K562 (cell line): ENCODE measurements around the gene HTR3E. TPM values are rescaled to one million over a fixed set of nuclear protein-coding genes. Genes with fewer than 3 reads are reported as not detected.
A peak's percentile ranks its signal among the peaks of the same experiment; 100 is the strongest.

Source experiments
- ADNP ChIP-seq: fragments of 200-800 bp; sonication (Bioruptor generic); IDR thresholded peaks from 2 replicates; pipeline ENCODE4 v1.6.1; 2016; ENCODE audit warnings: missing genetic modification characterization, missing compliant biosample characterization
- ATF1 ChIP-seq, 2 experiments: fragments of 450-650 bp in 1 of 2; IDR thresholded peaks; 2 replicates each; pipeline ENCODE4 v1.6.1; 2016; ENCODE audit warnings: missing compliant biosample characterization in 1 of 2, missing genetic modification characterization in 1 of 2
- BHLHE40 ChIP-seq: IDR thresholded peaks from 2 replicates; pipeline ENCODE4 v1.6.1; 2011; ENCODE audit warnings: low read length, improper control_type of control experiment
- BRF1 ChIP-seq: IDR thresholded peaks from 3 replicates; pipeline ENCODE4 v1.6.1; 2011; ENCODE audit warnings: borderline replicate concordance, mild to moderate bottlenecking; ENCODE audit not compliant: insufficient read length; ENCODE audit errors: extremely low read depth
- CREB1 ChIP-seq, 2 experiments: sonication (generic) in 1 of 2; formaldehyde crosslinking in 1 of 2; IDR thresholded peaks; 2 replicates each; pipeline versions ENCODE4 v1.6.1 to v1.8.0; 2012 to 2022; ENCODE audit warnings: inconsistent platforms in 1 of 2, mild to moderate bottlenecking in 1 of 2, missing genetic modification reagents in 1 of 2, moderate library complexity in 1 of 2
- DPF2 ChIP-seq: fragments of 450-650 bp; IDR thresholded peaks from 2 replicates; pipeline ENCODE4 v1.6.1; 2016
- FOS ChIP-seq: IDR thresholded peaks from 3 replicates; pipeline ENCODE4 v1.6.1; 2011; ENCODE audit not compliant: insufficient read length; ENCODE audit errors: extremely low read depth
- FOXA1 ChIP-seq: fragments of 450-650 bp; IDR thresholded peaks from 2 replicates; pipeline ENCODE4 v1.6.1; 2016; ENCODE audit warnings: mild to moderate bottlenecking, borderline replicate concordance
- FOXA3 ChIP-seq, 2 experiments: fragments of 450-650 bp in 1 of 2; sonication (generic) in 1 of 2; formaldehyde crosslinking; IDR thresholded peaks in 1 of 2; conservative IDR thresholded peaks in 1 of 2; 2 replicates each; pipeline versions ENCODE4 v1.4.0 to v1.8.0; 2020 to 2022; ENCODE audit warnings: mild to moderate bottlenecking in 2 of 2, missing genetic modification reagents in 1 of 2
- JUND ChIP-seq, 2 experiments: IDR thresholded peaks; 2 replicates in 1 of 2; 3 replicates in 1 of 2; pipeline ENCODE4 v1.6.1; 2011; ENCODE audit warnings: borderline replicate concordance in 2 of 2, low read depth in 2 of 2, low read length in 2 of 2, improper control_type of control experiment in 1 of 2, missing biosample characterization in 1 of 2, missing genetic modification characterization in 1 of 2, missing genetic modification reagents in 1 of 2
- MYBL2 ChIP-seq, 2 experiments: fragments of 450-650 bp in 1 of 2; sonication (generic) in 1 of 2; formaldehyde crosslinking in 1 of 2; IDR thresholded peaks; 2 replicates each; pipeline versions ENCODE4 v1.6.1 to v1.8.1; 2017 to 2022; ENCODE audit warnings: borderline replicate concordance in 1 of 2, inconsistent platforms in 1 of 2, low read depth in 1 of 2, mild to moderate bottlenecking in 1 of 2, missing genetic modification reagents in 1 of 2, moderate library complexity in 1 of 2
- PCBP2 ChIP-seq: fragments of 200-400 bp; formaldehyde crosslinking; IDR thresholded peaks from 2 replicates; pipeline ENCODE4 v1.6.1; 2018; ENCODE audit warnings: low read length, low read depth, mild to moderate bottlenecking, moderate library complexity; ENCODE audit not compliant: poor library complexity, severe bottlenecking
- PHF21A ChIP-seq: fragments of 450-650 bp; IDR thresholded peaks from 2 replicates; pipeline ENCODE4 v1.6.1; 2017; ENCODE audit warnings: low read depth, borderline replicate concordance
- RCOR1 ChIP-seq, 2 experiments: IDR thresholded peaks; 2 replicates each; pipeline ENCODE4 v1.6.1; 2012; ENCODE audit warnings: low read depth in 2 of 2, low read length in 2 of 2, borderline replicate concordance in 1 of 2, improper control_type of control experiment in 1 of 2
- SMAD4 ChIP-seq: fragments of 250-450 bp; sonication (Bioruptor Pico); conservative IDR thresholded peaks from 2 replicates; pipeline ENCODE4 v1.8.0; 2021; ENCODE audit warnings: inconsistent platforms, mild to moderate bottlenecking, moderate library complexity
- TOE1 ChIP-seq, 2 experiments: fragments of 450-650 bp in 1 of 2; sonication (generic) in 1 of 2; formaldehyde crosslinking in 1 of 2; IDR thresholded peaks; 2 replicates each; pipeline versions ENCODE4 v1.7.1 to v1.8.0; 2016 to 2022; ENCODE audit warnings: borderline replicate concordance in 2 of 2, mild to moderate bottlenecking in 2 of 2, antibody characterized with exemption in 1 of 2, inconsistent platforms in 1 of 2, low read depth in 1 of 2, missing genetic modification reagents in 1 of 2, moderate library complexity in 1 of 2
- USF2 ChIP-seq: sonication (generic); formaldehyde crosslinking; IDR thresholded peaks from 2 replicates; pipeline ENCODE4 v1.5.0; 2020; ENCODE audit warnings: missing genetic modification reagents
- YY1 ChIP-seq, 3 experiments: IDR thresholded peaks; 2 replicates each; pipeline ENCODE4 v1.6.1; 2011; ENCODE audit warnings: low read length in 2 of 3, mild to moderate bottlenecking in 2 of 3, moderate library complexity in 2 of 3, borderline replicate concordance in 1 of 3, control low read depth in 1 of 3, low read depth in 1 of 3; ENCODE audit not compliant: insufficient read depth in 3 of 3, insufficient replicate concordance in 2 of 3, control insufficient read depth in 1 of 3, insufficient read length in 1 of 3; ENCODE audit errors: extremely low read depth in 1 of 3
- ZBTB17 ChIP-seq: fragments of 450-650 bp; formaldehyde crosslinking; IDR thresholded peaks from 2 replicates; pipeline ENCODE4 v1.4.0; 2020; ENCODE audit warnings: mild to moderate bottlenecking
- ZNF175 ChIP-seq: fragments of 200-800 bp; sonication (Bioruptor generic); IDR thresholded peaks from 2 replicates; pipeline ENCODE4 v1.6.1; 2016; ENCODE audit warnings: low read depth, mild to moderate bottlenecking, missing genetic modification characterization, missing compliant biosample characterization
- polyA plus RNA-seq, 8 experiments: library from polyadenylated mRNA; depleted of rRNA in 4 of 8; stranded (reverse) in 5 of 8; unstranded in 3 of 8; fragments of >200 nt; fragmentation: Nextera tagmentation in 2 of 8; fragmentation: Illumina TruSeq in 1 of 8; extraction: Ambion mirVana in 2 of 8; extraction: Trizol in 1 of 8; gene quantifications; 2 replicates each; pipeline versions ENCODE4 v1.2.1 to v1.2.3, GENCODE V29; 2011 to 2014; ENCODE audit warnings: inconsistent platforms in 1 of 8, missing spikeins in 1 of 8
- total RNA-seq, 7 experiments: library from RNA; depleted of rRNA in 6 of 7; stranded (reverse); fragments of >200 nt in 6 of 7; fragmentation: Illumina TruSeq in 2 of 7; extraction: Trizol in 2 of 7; gene quantifications; 2 replicates each; pipeline versions ENCODE4 v1.2.1 to v1.2.3, GENCODE V29; 2011 to 2021; ENCODE audit warnings: low replicate concordance in 1 of 7
- TF ChIP-seq, protein P1 (sequence below): sonication (generic); formaldehyde crosslinking; IDR thresholded peaks from 2 replicates; pipeline ENCODE4 v1.8.0; 2022; ENCODE audit warnings: missing genetic modification reagents, mild to moderate bottlenecking, moderate library complexity, borderline replicate concordance

Gene HTR3E
- total and polyA plus RNA-seq, 9 of the 15 experiments (the other 6 are each of a cell fraction or from before 2014, with no cell fraction given) = not detected

DNA sequence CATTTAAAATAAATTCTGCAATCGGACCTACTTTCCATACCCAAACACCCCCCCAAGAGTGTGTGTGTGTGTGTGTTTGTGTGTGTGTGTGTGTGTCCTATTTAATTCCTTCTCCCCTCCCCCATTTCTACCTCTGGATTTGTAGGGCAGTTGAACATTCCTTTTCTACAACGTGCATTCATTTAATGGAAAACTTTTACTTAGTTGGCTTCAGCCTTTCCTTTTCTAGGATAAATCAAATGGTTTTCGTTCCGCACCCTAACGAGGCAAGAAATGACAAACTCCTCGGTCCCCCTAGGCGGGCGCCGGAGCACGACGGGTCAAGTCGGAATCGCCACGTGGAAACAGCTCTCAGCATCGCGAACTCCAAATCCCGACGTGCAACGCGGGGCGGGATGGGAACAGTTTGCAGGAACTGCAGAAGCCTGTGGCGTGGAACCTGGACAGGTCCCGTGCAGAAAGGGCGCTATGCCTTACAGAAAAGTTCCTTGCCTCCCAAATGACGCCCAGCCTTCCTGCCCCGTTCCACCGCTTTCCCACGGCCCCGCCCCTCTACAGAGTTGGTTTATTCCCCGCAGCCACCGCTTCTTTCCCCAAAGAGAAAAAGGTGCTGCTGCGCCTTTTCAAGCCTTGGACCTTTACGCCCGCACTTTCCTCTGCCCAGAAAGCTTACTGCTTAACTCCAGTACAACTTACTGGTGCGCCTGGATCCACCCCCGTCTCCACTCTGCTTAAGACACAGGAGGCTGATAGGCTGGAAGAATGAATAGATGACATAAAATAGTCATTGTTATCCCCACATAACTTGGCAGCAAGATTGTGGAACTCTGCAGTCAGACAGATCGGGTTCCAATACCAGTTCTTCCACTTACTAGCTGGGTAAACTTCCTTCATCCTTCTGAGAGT, 37.2 kb downstream of the HTR3E start (continued):
- TF ChIP-seq JUND (IDR thresholded peaks at IDR 0.05; ENCODE audit: borderline replicate concordance, low read depth, low read length) = peak; percentile 42; the same call in 1 of the 2 replicates
- TF ChIP-seq JUND (tag; IDR thresholded peaks at IDR 0.05; ENCODE audit: borderline replicate concordance, low read depth, low read length) = no peak; the same call in 1 of the 3 replicates
- 0 out of 4 replicates have a peak, but pooled peaks of 1 of the 2 experiments have one; percentile 18 for TF ChIP-seq RCOR1 (IDR thresholded peaks at IDR 0.05; ENCODE audit: borderline replicate concordance in 1 of 2, low read depth in 2 of 2, low read length in 2 of 2)
- TF ChIP-seq CREB1 (IDR thresholded peaks at IDR 0.05) = peak; percentile 38; the same call in 1 of the 2 replicates
- no peak for TF ChIP-seq CREB1 (CRISPR knock-in tag; IDR thresholded peaks at IDR 0.05)
- 0 out of 2 replicates have a peak, but pooled peaks have one; percentile 47 for TF ChIP-seq PHF21A
- TF ChIP-seq ZNF175 (CRISPR knock-in tag) = peak; percentile 48; the same call in 1 of the 2 replicates
- no peak for TF ChIP-seq MYBL2 (IDR thresholded peaks at IDR 0.05; ENCODE audit: low read depth)
- no peak for TF ChIP-seq MYBL2 (CRISPR knock-in tag; IDR thresholded peaks at IDR 0.05; ENCODE audit: borderline replicate concordance)
- no peak for TF ChIP-seq FOXA3 (CRISPR knock-in tag; conservative IDR thresholded peaks at IDR 0.05 in 1 of 2, IDR thresholded peaks at IDR 0.05 in 1 of 2)
- TF ChIP-seq ATF1 (CRISPR knock-in tag; IDR thresholded peaks at IDR 0.05) = no peak
- TF ChIP-seq ATF1 (tag; IDR thresholded peaks at IDR 0.05) = peak; percentile 78
- TF ChIP-seq, protein P1, sequence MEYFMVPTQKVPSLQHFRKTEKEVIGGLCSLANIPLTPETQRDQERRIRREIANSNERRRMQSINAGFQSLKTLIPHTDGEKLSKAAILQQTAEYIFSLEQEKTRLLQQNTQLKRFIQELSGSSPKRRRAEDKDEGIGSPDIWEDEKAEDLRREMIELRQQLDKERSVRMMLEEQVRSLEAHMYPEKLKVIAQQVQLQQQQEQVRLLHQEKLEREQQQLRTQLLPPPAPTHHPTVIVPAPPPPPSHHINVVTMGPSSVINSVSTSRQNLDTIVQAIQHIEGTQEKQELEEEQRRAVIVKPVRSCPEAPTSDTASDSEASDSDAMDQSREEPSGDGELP (CRISPR knock-in tag) = peak; percentile 84
- no peak for TF ChIP-seq PCBP2
- peak in 2 of 3 experiments; percentile 30 to 55 for TF ChIP-seq YY1 (IDR thresholded peaks at IDR 0.05; ENCODE audit: borderline replicate concordance in 1 of 3, control insufficient read depth in 1 of 3, extremely low read depth in 1 of 3, insufficient read depth in 3 of 3, insufficient read length in 1 of 3, insufficient replicate concordance in 2 of 3, low read depth in 1 of 3, low read length in 2 of 3)
- no peak for TF ChIP-seq FOXA1
- peak; percentile 66 for TF ChIP-seq USF2 (CRISPR knock-in tag)
- no peak for TF ChIP-seq FOS
- peak; percentile 57; the same call in 1 of the 2 replicates for TF ChIP-seq DPF2
- 0 out of 2 replicates have a peak, but pooled peaks have one; percentile 43 for TF ChIP-seq TOE1 (IDR thresholded peaks at IDR 0.05; ENCODE audit: borderline replicate concordance)
- TF ChIP-seq TOE1 (CRISPR knock-in tag; IDR thresholded peaks at IDR 0.05; ENCODE audit: borderline replicate concordance, low read depth) = no peak
- peak; percentile 84 for TF ChIP-seq BHLHE40
- TF ChIP-seq ZBTB17 (CRISPR knock-in tag) = 0 out of 2 replicates have a peak, but pooled peaks have one; percentile 49
- peak; percentile 66; the same call in 1 of the 2 replicates for TF ChIP-seq SMAD4
- no peak for TF ChIP-seq BRF1
- TF ChIP-seq ADNP = no peak
